HG02852 (cell line): ENCODE results near the gene SCN5A.

Experiments used
- ATAC-seq: cut with Tn5 transposase; IDR thresholded peaks from one replicate; pipeline ENCODE4 v1.9.1; 2021; ENCODE audit warnings: mild to moderate bottlenecking, moderate library complexity; ENCODE audit not compliant: unreplicated experiment

SCN5A gene

GRCh38 chr3:38548154-38548931 lies 101.1 kb downstream of the SCN5A start:
- no peak for ATAC-seq

- no peak for ATAC-seq
These were observed 103.5 kb downstream of the SCN5A start for GRCh38 chr3:38545983-38546382.

GRCh38 chr3:38545550-38545949 lies 103.9 kb downstream of the SCN5A start:
- ATAC-seq = no peak

GRCh38 chr3:38544926-38545325 lies 104.6 kb downstream of the SCN5A start:
- ATAC-seq = no peak

GRCh38 chr3:38543586-38543985 lies 105.9 kb downstream of the SCN5A start:
- ATAC-seq = no peak

- no peak for ATAC-seq
These were observed 106.8 kb downstream of the SCN5A start for GRCh38 chr3:38542401-38543298.

- ATAC-seq = no peak
These were observed 107.7 kb downstream of the SCN5A start for GRCh38 chr3:38541806-38542205.

- no peak for ATAC-seq
These were observed 110.6 kb downstream of the SCN5A start for GRCh38 chr3:38538773-38539353.

- ATAC-seq = no peak
These were observed 112.8 kb downstream of the SCN5A start for GRCh38 chr3:38536671-38537070.

- ATAC-seq = no peak
These were observed 114.9 kb downstream of the SCN5A start for GRCh38 chr3:38534604-38535003.

- ATAC-seq = no peak
These were observed 115.3 kb downstream of the SCN5A start for GRCh38 chr3:38534180-38534579.

- no peak for ATAC-seq
These were observed 116.1 kb downstream of the SCN5A start for GRCh38 chr3:38533285-38533976.

- ATAC-seq = no peak
These were observed 117.0 kb downstream of the SCN5A start for GRCh38 chr3:38532529-38532928.

GRCh38 chr3:38528457-38528856 lies 121.0 kb downstream of the SCN5A start:
- no peak for ATAC-seq

GRCh38 chr3:38526792-38527191 lies 122.7 kb downstream of the SCN5A start:
- no peak for ATAC-seq

- ATAC-seq = no peak
These were observed 125.2 kb downstream of the SCN5A start for GRCh38 chr3:38524141-38524739.

- no peak for ATAC-seq
These were observed 127.5 kb downstream of the SCN5A start for GRCh38 chr3:38522002-38522401.

- no peak for ATAC-seq
These were observed 128.0 kb downstream of the SCN5A start for GRCh38 chr3:38521391-38521987.

- no peak for ATAC-seq
These were observed 129.8 kb downstream of the SCN5A start for GRCh38 chr3:38519651-38520050.

- ATAC-seq = no peak
These were observed 130.5 kb downstream of the SCN5A start for GRCh38 chr3:38519000-38519399.
